GM12801 (cell line): ENCODE results near the gene SMTNL2.

ENCODE experiments used
- CTCF ChIP-seq: IDR thresholded peaks from one replicate; pipeline ENCODE4 v1.5.1; 2011; ENCODE audit warnings: control low read depth; ENCODE audit not compliant: insufficient read length; ENCODE audit errors: extremely low read depth

Gene SMTNL2

GRCh38 chr17:4594406-4594805, 10.1 kb downstream of the SMTNL2 start:
- no peak for TF ChIP-seq CTCF

- no peak for TF ChIP-seq CTCF
Measured at GRCh38 chr17:4594931-4595684, 10.8 kb downstream of the SMTNL2 start.

GRCh38 chr17:4596636-4597380, 12.5 kb downstream of the SMTNL2 start:
- no peak for TF ChIP-seq CTCF

- no peak for TF ChIP-seq CTCF
Measured at GRCh38 chr17:4597975-4598374, 13.6 kb downstream of the SMTNL2 start.

- no peak for TF ChIP-seq CTCF
Measured at GRCh38 chr17:4598776-4599504, 14.6 kb downstream of the SMTNL2 start.

- no peak for TF ChIP-seq CTCF
Measured at GRCh38 chr17:4599505-4600281, 15.4 kb downstream of the SMTNL2 start.
